H1 (cell line): ENCODE measurements around the gene TYR. TPM values are rescaled to one million over a fixed set of nuclear protein-coding genes. Genes with fewer than 3 reads are reported as not detected.

Experiments
- CHD7 ChIP-seq: fragments of 300-600 bp; sonication (generic); IDR thresholded peaks from 2 replicates; pipeline ENCODE4 v1.7.1; 2012; ENCODE audit warnings: low read length, moderate library complexity, mild to moderate bottlenecking, inconsistent platforms; ENCODE audit not compliant: insufficient replicate concordance
- polyA plus RNA-seq, 7 experiments: library from polyadenylated mRNA; depleted of rRNA in 3 of 7; stranded (reverse) in 5 of 7; unstranded in 2 of 7; fragments of >200 nt in 5 of 7; fragments of 200-250 nt in 2 of 7; gene quantifications; 1 replicate in 5 of 7; 2 replicates in 1 of 7; 4 replicates in 1 of 7; pipeline versions ENCODE4 v1.2.1 to v1.2.3, GENCODE V29; 2011 to 2013; ENCODE audit warnings: missing spikeins in 2 of 7, mixed read lengths in 2 of 7
- total RNA-seq: library from RNA; stranded (reverse); fragmentation: NEBNext Ultra II Directional; extraction: Animal tissue kit (Norgen Biotek cat#: 25700); gene quantifications from 2 replicates; pipeline ENCODE4 v1.2.1, GENCODE V29; 2021

The TYR gene
- total and polyA plus RNA-seq, 2 of the 8 experiments (the other 6 are each of a cell fraction or from before 2014, with no cell fraction given) = not detected

GRCh38 chr11:89189776-89190175, 12.1 kb downstream of the TYR start (continued):
- no peak for TF ChIP-seq CHD7
- TF ChIP-seq, all 59 proteins: peak for 0
